A673 (cell line): ENCODE measurements around the gene GAPVD1. TPM values are rescaled to one million over a fixed set of nuclear protein-coding genes. Genes with fewer than 3 reads are reported as not detected.

ENCODE experiments used
- BruUV-seq: library from RNA; stranded (reverse); fragments of 400-500 nt; replicated peaks from 2 replicates; lab custom pipeline; 2021; lab: Mats Ljungman, UMichigan
- CTCF ChIA-PET: fragments of 300-600 bp; sonication (Branson Sonifier 250); formaldehyde crosslinking; loops from one replicate; lab custom pipeline; 2022; ENCODE audit warnings: antibody characterized with exemption; lab: Charles Lee
- POLR2A ChIA-PET: fragments of 300-600 bp; sonication (Branson Sonifier 250); formaldehyde crosslinking; loops from one replicate; lab custom pipeline; 2022; ENCODE audit warnings: antibody characterized with exemption; ENCODE audit not compliant: low non-redundant PET; lab: Charles Lee
- DNase-seq: peaks from one replicate; pipeline ENCODE4 v3.0.0-alpha.2; 2015; ENCODE audit warnings: low spot score
- H3K27ac ChIP-seq: fragments of 200-600 bp; sonication (generic); 2 replicates; pipeline ENCODE4 v1.5.1; 2016; ENCODE audit warnings: mixed run types, low read depth, mild to moderate bottlenecking, mixed read lengths, antibody characterized with exemption, low read length; ENCODE audit not compliant: poor library complexity, severe bottlenecking
- H3K27me3 ChIP-seq: fragments of 200-600 bp; sonication (generic); replicated peaks from 2 replicates; pipeline ENCODE4 v1.6.1; 2017; ENCODE audit warnings: mixed run types, low read depth, mild to moderate bottlenecking, mixed read lengths, antibody characterized with exemption, low read length; ENCODE audit not compliant: insufficient read depth, poor library complexity
- H3K36me3 ChIP-seq: fragments of 200-600 bp; sonication (generic); 2 replicates; pipeline ENCODE4 v1.6.1; 2016; ENCODE audit warnings: mixed run types, mild to moderate bottlenecking, mixed read lengths, antibody characterized with exemption, low read length; ENCODE audit not compliant: insufficient read depth, poor library complexity, severe bottlenecking
- H3K4me1 ChIP-seq: fragments of 200-600 bp; sonication (generic); 2 replicates; pipeline ENCODE4 v1.6.1; 2017; ENCODE audit warnings: mixed run types, mild to moderate bottlenecking, mixed read lengths, antibody characterized with exemption, low read length; ENCODE audit not compliant: insufficient read depth, poor library complexity, severe bottlenecking
- H3K4me3 ChIP-seq: fragments of 200-600 bp; sonication (generic); 2 replicates; pipeline ENCODE4 v1.5.1; 2016; ENCODE audit warnings: low read depth, mixed run types, mild to moderate bottlenecking, mixed read lengths, low read length; ENCODE audit not compliant: poor library complexity, severe bottlenecking
- H3K9me3 ChIP-seq: fragments of 200-600 bp; sonication (generic); 2 replicates; pipeline ENCODE4 v1.6.1; 2016; ENCODE audit warnings: mixed run types, low read depth, mild to moderate bottlenecking, mixed read lengths, antibody characterized with exemption, low read length; ENCODE audit not compliant: poor library complexity, severe bottlenecking
- CTCF ChIP-seq: fragments of 300-800, 200-600 bp; sonication (generic); conservative IDR thresholded peaks from 2 replicates; pipeline ENCODE4 v1.5.1; 2017; ENCODE audit warnings: low read depth, mild to moderate bottlenecking, antibody characterized with exemption, low read length, moderate library complexity, mixed read lengths
- EZH2 ChIP-seq: fragments of 200-600 bp; sonication (generic); IDR thresholded peaks from 2 replicates; pipeline ENCODE4 v1.6.1; 2017; ENCODE audit warnings: borderline replicate concordance, low read depth, mild to moderate bottlenecking, mixed read lengths, antibody characterized with exemption, low read length; ENCODE audit not compliant: poor library complexity, severe bottlenecking
- intact Hi-C: fragments of 100-400 bp; cut with micrococcal nuclease; formaldehyde crosslinking; loops from one replicate; pipeline ENCODE4 v1.10.0; 2022; ENCODE audit not compliant: unreplicated experiment
- total RNA-seq: library from RNA; stranded (reverse); gene quantifications from 2 replicates; pipeline ENCODE4 v1.2.3, GENCODE V29; 2021

The GAPVD1 gene
- total RNA-seq, 1 experiment from 2014 or later, result 55.3 TPM

- Histone ChIP-seq H3K4me3 (no peak overlapping the region), H3K9me3 (no peaks in the 10 kb centered on the region), H3K27ac (no peak overlapping the region), H3K27me3 (no peaks in the 10 kb centered on the region), H3K36me3 (no peaks in the 10 kb centered on the region), H3K4me1 (peaks cover 6% of the 10 kb centered on the region)
- intact Hi-C loops, result no loop called here
- POLR2A ChIA-PET, result no interaction called here
- no TSS peak for BruUV-seq
- TF ChIP-seq EZH2 (no peak), CTCF (no peak)
- CTCF ChIA-PET, result interaction anchor here (0.5 kb wide), 1 partner anchor 10 kb away, joined by 3 read pairs; no protein-coding TSS in a partner anchor
- DNase-seq, result no peak
Measured at GRCh38 chr9:125268394-125269013, 6.9 kb downstream of the GAPVD1 start.

DNA sequence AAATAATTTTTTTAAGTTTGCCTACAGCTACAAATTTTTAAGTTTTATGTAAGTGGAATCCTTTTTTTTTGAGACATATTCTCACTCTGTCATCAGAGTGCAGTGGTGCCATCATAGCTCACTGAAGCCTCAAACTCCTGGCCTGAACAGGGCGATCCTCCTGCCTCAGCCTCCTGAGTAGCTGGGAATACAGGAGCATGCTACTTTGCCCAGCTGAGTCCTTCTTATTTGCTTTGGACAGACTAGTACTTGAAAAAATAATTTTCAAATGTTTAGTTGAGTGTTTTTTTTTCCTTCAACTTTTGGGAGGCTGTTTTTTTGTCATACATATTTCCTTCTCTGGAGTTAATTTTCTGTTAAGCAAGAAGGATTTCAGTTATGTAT, 7.4 kb downstream of the GAPVD1 start:
- ChIA-PET CTCF (interaction anchor here (0.5 kb wide), 1 partner anchor 10 kb away, joined by 3 read pairs; no protein-coding TSS in a partner anchor), POLR2A (no interaction called here)
- no peak for DNase-seq
- H3K9me3 ChIP-seq, result no peaks in the 10 kb centered on the region
- H3K27ac ChIP-seq, result no peak overlapping the region
- intact Hi-C loops, result no loop called here
- H3K36me3 ChIP-seq, result no peaks in the 10 kb centered on the region
- TF ChIP-seq CTCF (no peak), EZH2 (no peak)
- peaks cover 6% of the 10 kb centered on the region for H3K4me1 ChIP-seq
- no TSS peak for BruUV-seq
- no peak overlapping the region for H3K4me3 ChIP-seq
- no peaks in the 10 kb centered on the region for H3K27me3 ChIP-seq

DNA sequence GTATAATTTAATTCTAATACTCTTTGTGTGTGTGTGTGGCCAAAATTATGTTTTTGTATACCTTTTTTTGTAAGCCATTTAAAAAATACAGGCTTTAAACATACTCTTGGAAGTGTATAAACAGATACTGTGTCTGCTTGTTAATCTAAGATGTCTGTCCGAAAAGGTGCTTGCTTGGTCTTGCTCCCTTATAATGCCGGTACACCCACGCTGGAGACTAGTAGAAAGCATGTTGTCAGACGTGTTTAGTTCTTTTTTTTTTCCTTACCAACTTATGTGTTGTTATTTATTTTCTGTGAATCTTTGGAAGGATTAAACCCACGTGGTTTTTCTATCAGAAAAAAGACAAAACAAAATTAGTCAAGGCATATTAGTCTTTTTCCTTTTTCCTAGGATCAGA, 9.5 kb downstream of the GAPVD1 start:
- POLR2A ChIA-PET, result no interaction called here
- TF ChIP-seq CTCF, result no peak
- TF ChIP-seq EZH2, result no peak
- BruUV-seq, result TSS peak; percentile 19

More for the DNA sequence above, 9.5 kb downstream of the GAPVD1 start:
- H3K4me1 ChIP-seq, result peaks cover 6% of the 10 kb centered on the region
- CTCF ChIA-PET, result no interaction called here
- H3K4me3 ChIP-seq, result no peak overlapping the region
- no peaks in the 10 kb centered on the region for H3K36me3 ChIP-seq
- no peaks in the 10 kb centered on the region for H3K27me3 ChIP-seq
- no peak for DNase-seq
- no peaks in the 10 kb centered on the region for H3K9me3 ChIP-seq
- H3K27ac ChIP-seq, result no peak overlapping the region
- intact Hi-C loops, result no loop called here
